Measurements from ENCODE around the gene LRRC74B. TPM values are rescaled to one million over a fixed set of nuclear protein-coding genes. Genes with fewer than 3 reads are reported as not detected.
"Not testable (repeated sequence)": the region's sequence is repeated elsewhere in the genome, so short reads cannot be mapped to it uniquely, and the experiment has no call there.

Gene LRRC74B
- total and polyA plus RNA-seq, 2 experiments from 2014 or later = not detected

GRCh38 chr22:21092797-21093554 lies 47.2 kb downstream of the LRRC74B start:
- no peak overlapping the region for H3K4me2 ChIP-seq (ENCODE audit: unreplicated experiment)
- no peaks in the 10 kb centered on the region for H3K9me2 ChIP-seq (ENCODE audit: insufficient read depth)
- H3K4me1 ChIP-seq (ENCODE audit: insufficient read depth) = no peaks in the 10 kb centered on the region
- no peaks in the 10 kb centered on the region for H3K79me2 ChIP-seq (ENCODE audit: insufficient read depth)
- no peaks in the 10 kb centered on the region; the same call in 1 of the 2 replicates for H3K27me3 ChIP-seq (replicated peaks; ENCODE audit: insufficient read depth)
- no peaks in the 10 kb centered on the region for H3F3A ChIP-seq (ENCODE audit: insufficient read depth)
- WGBS, 2 experiments (ENCODE audit: low coverage in 1 of 2, low lambda C conversion rate in 2 of 2, missing lambda C conversion rate in 2 of 2) = 83 to 86% methylated on average over 3 of the region's 3 CpGs
- H3K27ac ChIP-seq = no peak overlapping the region
- no peak overlapping the region for H3K4me3 ChIP-seq
- no peaks in the 10 kb centered on the region for H4K20me1 ChIP-seq (ENCODE audit: insufficient read depth)
- no peak for DNase-seq
- no peaks in the 10 kb centered on the region for H3K9me3 ChIP-seq (ENCODE audit: low read depth)
- in situ Hi-C loops (cut with MboI) = loop anchor here (25.0 kb wide), 1 partner anchor 469 kb away; the partner anchor contains the start of genes RIMBP3C and UBE2L3
- no peak for TF ChIP-seq EZH2phosphoT487 (IDR thresholded peaks at IDR 0.05; ENCODE audit: insufficient read depth, low read depth)
- no peak for TF ChIP-seq EZH2 (IDR thresholded peaks at IDR 0.05; ENCODE audit: insufficient read depth, poor library complexity, severe bottlenecking)
- H2AFZ ChIP-seq = no peak overlapping the region
- no peak overlapping the region for H3K9ac ChIP-seq
- no peaks in the 10 kb centered on the region for H3K36me3 ChIP-seq (ENCODE audit: low read depth)

- not testable (repeated sequence) for H3K4me2 ChIP-seq (ENCODE audit: unreplicated experiment); H3F3A ChIP-seq (ENCODE audit: insufficient read depth); H3K4me3 ChIP-seq; H3K4me1 ChIP-seq (ENCODE audit: insufficient read depth); H3K9ac ChIP-seq; H3K79me2 ChIP-seq (ENCODE audit: insufficient read depth); H2AFZ ChIP-seq; H3K36me3 ChIP-seq (ENCODE audit: low read depth); DNase-seq; H4K20me1 ChIP-seq (ENCODE audit: insufficient read depth); H3K9me3 ChIP-seq (ENCODE audit: low read depth); H3K27ac ChIP-seq; H3K27me3 ChIP-seq (replicated peaks; ENCODE audit: insufficient read depth); H3K9me2 ChIP-seq (ENCODE audit: insufficient read depth)
- in situ Hi-C loops (cut with MboI) = loop anchor here (25.0 kb wide), 1 partner anchor 469 kb away; the partner anchor contains the start of genes RIMBP3C and UBE2L3
- whole genome bisulfite sequencing, 2 experiments (ENCODE audit: low coverage in 1 of 2, low lambda C conversion rate in 2 of 2, missing lambda C conversion rate in 2 of 2) = 49 to 54% methylated on average over 9 of the region's 9 CpGs
These were observed 47.9 kb downstream of the LRRC74B start for GRCh38 chr22:21093555-21094137.

- H3K9me2 ChIP-seq (ENCODE audit: insufficient read depth) = no peaks in the 10 kb centered on the region
- no peaks in the 10 kb centered on the region for H3K79me2 ChIP-seq (ENCODE audit: insufficient read depth)
- 44 to 50% methylated on average over 5 of the region's 5 CpGs for WGBS, 2 experiments (ENCODE audit: low coverage in 1 of 2, low lambda C conversion rate in 2 of 2, missing lambda C conversion rate in 2 of 2)
- in situ Hi-C loops (cut with MboI) = loop anchor here (25.0 kb wide), 1 partner anchor 467 kb away; the partner anchor contains the start of genes RIMBP3C and UBE2L3
- no peak for DNase-seq
- no peaks in the 10 kb centered on the region for H3K9me3 ChIP-seq (ENCODE audit: low read depth)
- peaks cover 2% of the 10 kb centered on the region; the same call in 1 of the 2 replicates for H3K4me1 ChIP-seq (ENCODE audit: insufficient read depth)
- H3F3A ChIP-seq (ENCODE audit: insufficient read depth) = no peaks in the 10 kb centered on the region
- no peak overlapping the region for H2AFZ ChIP-seq
- no peaks in the 10 kb centered on the region for H3K36me3 ChIP-seq (ENCODE audit: low read depth)
- H3K27ac ChIP-seq = no peak overlapping the region
- H3K4me2 ChIP-seq (ENCODE audit: unreplicated experiment) = no peak overlapping the region
- no peaks in the 10 kb centered on the region; the same call in 1 of the 2 replicates for H3K27me3 ChIP-seq (replicated peaks; ENCODE audit: insufficient read depth)
- no peak overlapping the region for H3K4me3 ChIP-seq
- TF ChIP-seq EZH2phosphoT487 (IDR thresholded peaks at IDR 0.05; ENCODE audit: insufficient read depth, low read depth) = no peak
- TF ChIP-seq EZH2 (IDR thresholded peaks at IDR 0.05; ENCODE audit: insufficient read depth, poor library complexity, severe bottlenecking) = no peak
- no peaks in the 10 kb centered on the region for H4K20me1 ChIP-seq (ENCODE audit: insufficient read depth)
- no peak overlapping the region for H3K9ac ChIP-seq
These were observed 49.4 kb downstream of the LRRC74B start for GRCh38 chr22:21094911-21095772.

GRCh38 chr22:21095773-21096107 lies 50.0 kb downstream of the LRRC74B start:
- H3K4me1 ChIP-seq (ENCODE audit: insufficient read depth) = peaks cover 8% of the 10 kb centered on the region
- in situ Hi-C loops (cut with MboI) = loop anchor here (25.0 kb wide), 1 partner anchor 467 kb away; the partner anchor contains the start of genes RIMBP3C and UBE2L3
- H3K9me3 ChIP-seq (ENCODE audit: low read depth) = no peaks in the 10 kb centered on the region
- no peaks in the 10 kb centered on the region for H4K20me1 ChIP-seq (ENCODE audit: insufficient read depth)
- H3K36me3 ChIP-seq (ENCODE audit: low read depth) = no peaks in the 10 kb centered on the region
- H3K27me3 ChIP-seq (replicated peaks; ENCODE audit: insufficient read depth) = no peaks in the 10 kb centered on the region; the same call in 1 of the 2 replicates
- no peak for TF ChIP-seq EZH2phosphoT487 (IDR thresholded peaks at IDR 0.05; ENCODE audit: insufficient read depth, low read depth)
- no peak for TF ChIP-seq EZH2 (IDR thresholded peaks at IDR 0.05; ENCODE audit: insufficient read depth, poor library complexity, severe bottlenecking)
- no peaks in the 10 kb centered on the region for H3K79me2 ChIP-seq (ENCODE audit: insufficient read depth)
- H3K4me3 ChIP-seq = no peak overlapping the region
- DNase-seq = no peak
- peaks cover 2% of the 10 kb centered on the region for H3F3A ChIP-seq (ENCODE audit: insufficient read depth)
- no peak overlapping the region for H3K9ac ChIP-seq
- no peaks in the 10 kb centered on the region for H3K9me2 ChIP-seq (ENCODE audit: insufficient read depth)
- no peak overlapping the region for H3K4me2 ChIP-seq (ENCODE audit: unreplicated experiment)
- no peak overlapping the region for H2AFZ ChIP-seq
- no peak overlapping the region for H3K27ac ChIP-seq

- H4K20me1 ChIP-seq (ENCODE audit: insufficient read depth); H3K9ac ChIP-seq; H3K4me2 ChIP-seq (ENCODE audit: unreplicated experiment); H3K79me2 ChIP-seq (ENCODE audit: insufficient read depth); DNase-seq; H2AFZ ChIP-seq; H3K4me3 ChIP-seq; H3K9me3 ChIP-seq (ENCODE audit: low read depth); H3K27me3 ChIP-seq (replicated peaks; ENCODE audit: insufficient read depth); H3K36me3 ChIP-seq (ENCODE audit: low read depth); H3K9me2 ChIP-seq (ENCODE audit: insufficient read depth); H3K27ac ChIP-seq: not testable (repeated sequence)
- 79 to 81% methylated on average over 9 of the region's 9 CpGs for WGBS, 2 experiments (ENCODE audit: low coverage in 1 of 2, low lambda C conversion rate in 2 of 2, missing lambda C conversion rate in 2 of 2)
- in situ Hi-C loops (cut with MboI) = loop anchor here (25.0 kb wide), 1 partner anchor 465 kb away; the partner anchor contains the start of genes RIMBP3C and UBE2L3
- peaks cover 12% of the 10 kb centered on the region for H3F3A ChIP-seq (ENCODE audit: insufficient read depth)
- H3K4me1 ChIP-seq (ENCODE audit: insufficient read depth) = peaks cover 19% of the 10 kb centered on the region
These were observed 51.1 kb downstream of the LRRC74B start for GRCh38 chr22:21096878-21097277.
